ACC112 (cell line): ENCODE data around the gene THAP4.

Experiments used
- H2AFZ ChIP-seq: fragments of 200-600 bp; sonication (generic); one replicate; pipeline ENCODE4 v1.6.0; 2017; ENCODE audit warnings: antibody characterized with exemption, low read length; ENCODE audit not compliant: unreplicated experiment
- H3K27ac ChIP-seq: fragments of 200-600 bp; sonication (generic); 2 replicates; pipeline ENCODE4 v1.5.1; 2014; ENCODE audit warnings: low read depth, mild to moderate bottlenecking, antibody characterized with exemption, low read length, moderate library complexity
- H3K27me3 ChIP-seq: fragments of 200-600 bp; sonication (generic); 2 replicates; pipeline ENCODE4 v1.6.1; 2014; ENCODE audit warnings: mild to moderate bottlenecking, antibody characterized with exemption, low read length, moderate library complexity, mixed read lengths; ENCODE audit not compliant: insufficient read depth
- H3K36me3 ChIP-seq: fragments of 200-600 bp; sonication (generic); 2 replicates; pipeline ENCODE4 v1.6.1; 2016; ENCODE audit warnings: mild to moderate bottlenecking, antibody characterized with exemption, low read length, moderate library complexity, mixed read lengths; ENCODE audit not compliant: insufficient read depth
- H3K4me1 ChIP-seq: fragments of 200-600 bp; sonication (generic); one replicate; pipeline ENCODE4 v1.6.1; 2016; ENCODE audit warnings: low read length, mixed read lengths; ENCODE audit not compliant: insufficient read depth, unreplicated experiment, control insufficient read depth
- H3K4me3 ChIP-seq: fragments of 200-600 bp; sonication (generic); 2 replicates; pipeline ENCODE4 v1.5.1; 2014; ENCODE audit warnings: mild to moderate bottlenecking, low read depth, low read length
- H3K79me2 ChIP-seq: fragments of 200-600 bp; sonication (generic); one replicate; pipeline ENCODE4 v1.6.0; 2016; ENCODE audit warnings: low read length; ENCODE audit not compliant: control insufficient read depth, unreplicated experiment, insufficient read depth

THAP4 gene, protein sequence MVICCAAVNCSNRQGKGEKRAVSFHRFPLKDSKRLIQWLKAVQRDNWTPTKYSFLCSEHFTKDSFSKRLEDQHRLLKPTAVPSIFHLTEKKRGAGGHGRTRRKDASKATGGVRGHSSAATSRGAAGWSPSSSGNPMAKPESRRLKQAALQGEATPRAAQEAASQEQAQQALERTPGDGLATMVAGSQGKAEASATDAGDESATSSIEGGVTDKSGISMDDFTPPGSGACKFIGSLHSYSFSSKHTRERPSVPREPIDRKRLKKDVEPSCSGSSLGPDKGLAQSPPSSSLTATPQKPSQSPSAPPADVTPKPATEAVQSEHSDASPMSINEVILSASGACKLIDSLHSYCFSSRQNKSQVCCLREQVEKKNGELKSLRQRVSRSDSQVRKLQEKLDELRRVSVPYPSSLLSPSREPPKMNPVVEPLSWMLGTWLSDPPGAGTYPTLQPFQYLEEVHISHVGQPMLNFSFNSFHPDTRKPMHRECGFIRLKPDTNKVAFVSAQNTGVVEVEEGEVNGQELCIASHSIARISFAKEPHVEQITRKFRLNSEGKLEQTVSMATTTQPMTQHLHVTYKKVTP

DNA sequence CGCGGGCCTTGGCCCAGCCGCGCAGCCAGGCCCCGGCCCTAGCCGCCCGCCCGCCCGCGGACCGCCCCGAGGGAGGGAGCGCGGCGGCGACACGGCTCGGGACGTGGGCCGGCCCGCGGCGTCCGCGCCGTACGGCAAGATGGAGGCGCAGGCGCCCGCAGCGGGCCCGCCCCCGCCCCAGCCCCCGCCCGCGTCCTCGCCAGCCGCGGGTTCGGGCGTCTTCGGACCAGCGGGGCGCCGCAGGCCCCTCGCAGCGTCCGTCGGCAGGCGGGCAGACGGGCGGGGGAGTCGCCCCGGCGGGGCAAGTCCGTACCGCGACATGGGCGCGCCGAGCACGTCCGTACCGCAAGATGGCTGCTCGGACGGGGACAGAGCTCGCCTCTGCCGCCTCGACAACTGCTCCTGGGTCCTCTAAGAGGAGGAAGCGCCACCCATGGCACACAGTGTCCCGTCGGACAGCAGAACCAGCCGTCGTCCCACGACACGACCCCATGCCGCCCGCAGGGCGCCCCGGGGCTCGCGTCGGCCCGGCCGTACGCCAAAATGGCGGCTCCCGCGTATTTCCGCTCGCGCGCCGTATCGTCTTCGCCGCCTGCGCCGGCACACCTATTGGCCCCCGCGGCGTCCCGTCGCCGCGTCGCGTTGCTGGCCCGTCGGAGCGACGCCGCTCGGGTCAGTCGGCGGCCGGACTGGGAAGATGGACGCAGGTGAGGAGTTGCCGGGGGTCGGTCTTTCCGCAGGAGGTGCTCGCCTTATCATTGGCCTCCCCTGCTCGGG is at the start of gene THAP4, which contains the start of gene ATG4B:
Gene THAP4, minus strand, starts transcription at position 141 of the 777 bp plus-strand sequence. CDS start 141 bp downstream, outside the sequence.
Gene ATG4B, plus strand, starts transcription at position 676 of the 777 bp plus-strand sequence. Its CDS starts 22 bp downstream, at position 698.
- peaks cover 26% of the 10 kb centered on the region for H3K36me3 ChIP-seq
- peaks cover 23% of the 10 kb centered on the region for H3K4me1 ChIP-seq
- peaks cover 85% of the 10 kb centered on the region for H3K79me2 ChIP-seq
- peak within 1 kb of the TSS; percentile 91 for H2AFZ ChIP-seq
- H3K4me3 ChIP-seq: peak within 1 kb of the TSS; percentile 99
- peak within 1 kb of the TSS; percentile 90 for H3K27ac ChIP-seq
- no peaks in the 10 kb centered on the region for H3K27me3 ChIP-seq

DNA sequence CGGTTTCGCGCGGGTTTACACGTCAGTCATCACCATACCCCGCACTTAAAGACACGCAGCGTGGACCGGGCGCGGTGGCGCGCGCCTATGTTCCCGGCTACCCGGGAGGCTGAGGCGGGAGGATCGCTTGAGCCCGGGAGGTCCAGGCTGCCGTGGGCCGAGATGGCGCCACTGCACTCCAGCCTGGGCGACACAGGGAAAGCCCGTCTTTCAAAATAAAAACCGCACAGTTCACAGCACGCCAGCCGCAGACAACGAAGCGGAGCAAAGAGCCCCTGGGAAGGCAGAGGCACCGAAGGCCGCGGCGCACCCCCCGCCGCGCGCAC is 49.3 kb upstream of the THAP4 start:
- peak overlapping the region; percentile 64 for H2AFZ ChIP-seq
- peaks cover 10% of the 10 kb centered on the region; the same call in 1 of the 2 replicates for H3K36me3 ChIP-seq
- H3K4me1 ChIP-seq: peaks cover 20% of the 10 kb centered on the region
- peak overlapping the region; percentile 46 for H3K27ac ChIP-seq
- no peaks in the 10 kb centered on the region for H3K27me3 ChIP-seq
- peak overlapping the region; percentile 100 for H3K4me3 ChIP-seq
- peaks cover 57% of the 10 kb centered on the region for H3K79me2 ChIP-seq

DNA sequence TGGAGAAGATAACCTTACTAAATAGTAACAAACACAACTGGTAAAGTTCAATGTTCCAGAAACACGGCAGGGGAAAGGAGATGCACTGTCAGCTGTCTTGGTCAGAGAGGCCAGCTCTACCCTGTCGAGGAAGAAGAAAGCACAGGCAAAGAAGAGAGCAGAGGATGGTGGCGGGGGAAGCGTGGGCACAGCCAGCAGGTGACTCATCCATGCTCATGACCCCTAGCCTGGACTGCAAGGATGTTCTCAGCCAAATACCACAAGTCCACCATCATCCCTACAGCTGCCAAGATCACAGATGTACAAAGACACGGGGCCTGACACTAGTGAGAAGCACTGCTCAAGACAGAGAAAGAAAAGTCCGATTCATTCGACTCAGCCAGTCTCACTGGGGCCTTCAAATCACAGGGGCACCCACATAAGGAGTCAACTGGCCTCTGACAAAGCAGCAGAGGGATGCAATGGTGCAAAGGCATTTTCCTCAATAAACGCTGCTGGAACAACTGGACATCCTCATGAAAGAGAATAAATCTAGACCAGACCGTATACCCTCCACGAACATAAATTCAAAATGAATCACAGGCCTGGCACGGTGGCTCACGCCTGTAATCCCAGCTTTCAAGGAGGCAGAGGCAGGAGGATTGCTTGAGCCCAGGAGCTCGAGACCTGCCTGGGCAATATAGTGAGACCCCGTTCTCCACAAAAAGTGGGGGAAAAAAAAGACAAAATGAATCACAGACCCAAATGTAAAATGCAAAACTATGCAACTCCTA is 44.1 kb upstream of the THAP4 start:
- Histone ChIP-seq H3K27me3 (no peaks in the 10 kb centered on the region), H3K4me3 (peak overlapping the region; percentile 27; the same call in 1 of the 2 replicates), H3K27ac (peak overlapping the region; percentile 72), H3K79me2 (peaks cover 37% of the 10 kb centered on the region), H3K4me1 (peaks cover 21% of the 10 kb centered on the region), H3K36me3 (peaks cover 23% of the 10 kb centered on the region; the same call in 1 of the 2 replicates), H2AFZ (no peak overlapping the region)

DNA sequence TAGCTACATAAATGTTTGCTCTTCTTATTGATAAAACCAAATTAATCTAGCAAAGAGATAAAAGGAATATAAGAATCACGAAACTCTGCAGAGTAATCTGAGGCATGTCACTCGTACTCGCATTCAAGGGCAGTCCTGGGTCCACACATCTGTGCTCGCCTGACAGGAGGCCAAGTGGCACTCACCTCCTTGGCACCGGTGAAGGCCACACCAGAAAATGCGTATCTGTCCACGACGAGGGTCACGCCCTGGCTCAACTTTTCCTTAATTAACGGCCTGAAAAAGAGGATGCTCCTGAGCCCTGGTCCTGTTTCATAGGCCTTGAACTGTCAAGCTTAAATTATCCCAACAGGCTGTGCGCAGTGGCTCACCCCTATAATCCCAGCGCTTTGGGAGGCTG is 43.1 kb upstream of the THAP4 start:
- Histone ChIP-seq H3K4me1 (peaks cover 17% of the 10 kb centered on the region), H3K36me3 (peaks cover 23% of the 10 kb centered on the region; the same call in 1 of the 2 replicates), H3K79me2 (peaks cover 29% of the 10 kb centered on the region), H2AFZ (no peak overlapping the region), H3K4me3 (no peak overlapping the region), H3K27me3 (no peaks in the 10 kb centered on the region), H3K27ac (peak overlapping the region; percentile 72)

DNA sequence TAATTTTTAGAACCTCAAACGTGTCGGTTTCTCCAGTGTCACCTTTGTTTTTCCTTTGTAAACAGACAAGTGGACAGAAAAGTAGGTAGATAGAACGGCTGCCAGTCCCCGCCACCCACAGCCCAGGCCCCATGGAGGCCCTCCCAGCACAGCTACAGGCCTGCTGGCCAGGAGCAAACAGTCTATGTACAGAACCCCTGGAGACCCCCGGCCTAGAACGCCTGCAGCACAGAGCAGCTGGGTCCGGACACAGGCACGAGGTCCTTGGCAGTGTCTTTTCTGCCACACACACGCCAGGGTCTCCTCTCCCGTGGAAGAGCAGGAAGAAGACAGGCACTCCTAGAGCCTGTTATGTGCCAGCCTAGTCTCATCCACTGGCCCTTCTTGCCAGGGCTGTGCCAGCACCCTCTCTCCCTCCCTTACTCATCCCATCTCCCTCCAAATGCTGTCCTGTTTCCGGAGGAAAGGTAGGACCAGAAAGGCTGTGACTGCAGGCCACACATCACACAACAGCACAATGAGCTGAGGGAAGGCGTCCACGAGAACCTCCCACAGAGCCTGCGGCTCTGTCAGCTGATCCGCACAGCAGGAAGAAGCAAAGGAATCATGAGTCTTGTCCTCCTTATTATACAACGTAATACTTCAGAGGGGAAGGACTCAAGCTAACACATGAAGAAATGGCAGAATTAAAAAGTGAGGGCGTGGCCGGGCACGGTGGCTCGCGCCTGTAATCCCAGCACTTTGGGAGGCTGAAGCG is 42.0 kb upstream of the THAP4 start:
- no peak overlapping the region for H3K27ac ChIP-seq
- H3K36me3 ChIP-seq: 0 out of 2 replicates have a peak, but pooled peaks cover 19% of the 10 kb centered on the region
- H3K27me3 ChIP-seq: no peaks in the 10 kb centered on the region
- no peak overlapping the region for H3K4me3 ChIP-seq
- peaks cover 17% of the 10 kb centered on the region for H3K4me1 ChIP-seq
- peaks cover 19% of the 10 kb centered on the region for H3K79me2 ChIP-seq
- no peak overlapping the region for H2AFZ ChIP-seq

DNA sequence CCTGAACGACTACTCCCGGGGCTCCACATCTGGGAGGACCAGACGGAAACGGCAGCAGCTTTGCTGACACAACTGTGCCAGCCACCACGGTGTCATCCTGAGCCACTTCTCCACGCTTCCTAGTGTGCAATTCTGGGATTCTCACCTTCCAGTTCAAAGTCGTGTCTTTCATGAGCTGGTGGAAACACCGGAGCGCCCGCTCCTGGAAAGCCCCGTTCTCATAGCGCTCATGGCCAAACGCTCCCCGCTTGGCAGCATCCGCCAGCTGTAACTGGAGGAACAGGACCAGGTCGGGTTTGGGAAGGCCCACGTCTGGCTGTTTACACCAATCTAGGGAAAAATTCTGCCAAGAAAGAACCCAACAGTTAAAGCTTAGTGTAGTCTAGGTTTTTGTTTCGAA is 41.3 kb upstream of the THAP4 start:
- Histone ChIP-seq H3K4me3 (no peak overlapping the region), H3K79me2 (peaks cover 16% of the 10 kb centered on the region), H2AFZ (no peak overlapping the region), H3K27ac (no peak overlapping the region), H3K36me3 (0 out of 2 replicates have a peak, but pooled peaks cover 16% of the 10 kb centered on the region), H3K4me1 (peaks cover 17% of the 10 kb centered on the region), H3K27me3 (no peaks in the 10 kb centered on the region)

DNA sequence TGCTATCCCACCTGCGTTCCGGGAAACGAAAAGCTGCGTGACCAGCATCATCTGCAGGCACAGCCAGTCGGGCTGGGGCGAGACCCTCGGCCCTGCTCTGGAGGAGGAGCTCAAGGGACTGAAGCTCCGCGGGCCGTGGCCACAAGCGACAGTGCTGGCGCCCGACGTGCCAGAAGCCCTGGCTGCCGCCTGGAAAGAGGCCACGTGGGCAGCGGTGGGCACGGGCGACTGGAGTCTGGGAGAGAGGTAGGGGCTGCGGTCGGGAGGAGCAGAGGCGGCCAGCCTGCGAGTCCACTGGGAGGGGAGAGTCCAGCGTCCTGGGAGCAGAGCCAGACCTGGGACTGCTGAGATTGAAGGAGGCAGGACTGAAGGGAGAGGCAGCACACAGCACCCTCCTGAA is 40.4 kb upstream of the THAP4 start:
- Histone ChIP-seq H3K79me2 (peaks cover 12% of the 10 kb centered on the region), H3K4me1 (peaks cover 17% of the 10 kb centered on the region), H3K27me3 (no peaks in the 10 kb centered on the region), H3K27ac (no peak overlapping the region), H3K36me3 (0 out of 2 replicates have a peak, but pooled peaks cover 13% of the 10 kb centered on the region), H2AFZ (no peak overlapping the region), H3K4me3 (no peak overlapping the region)

DNA sequence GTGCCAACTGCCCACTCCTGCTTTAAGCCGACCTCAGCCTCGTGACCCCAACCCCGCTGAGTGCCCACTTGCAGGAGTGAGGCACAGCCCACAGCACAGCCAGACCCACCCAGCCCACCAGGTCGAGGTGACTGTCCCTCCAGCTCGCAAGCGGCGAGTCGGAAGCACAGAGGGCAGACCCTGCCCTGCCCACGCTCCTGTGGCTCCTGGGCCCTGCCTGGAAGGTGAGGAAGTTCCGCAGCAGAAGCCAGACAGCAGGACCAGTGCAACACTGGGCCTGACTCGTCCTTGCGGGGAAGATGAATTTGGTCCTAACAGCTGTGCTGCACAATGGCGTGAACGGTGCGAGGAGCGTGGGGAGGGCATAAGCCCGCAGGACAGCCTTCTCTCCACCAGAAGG is 39.7 kb upstream of the THAP4 start:
- Histone ChIP-seq H3K4me3 (no peak overlapping the region), H3K27ac (no peak overlapping the region), H2AFZ (no peak overlapping the region), H3K4me1 (peaks cover 11% of the 10 kb centered on the region), H3K27me3 (no peaks in the 10 kb centered on the region), H3K79me2 (peaks cover 12% of the 10 kb centered on the region), H3K36me3 (0 out of 2 replicates have a peak, but pooled peaks cover 13% of the 10 kb centered on the region)

DNA sequence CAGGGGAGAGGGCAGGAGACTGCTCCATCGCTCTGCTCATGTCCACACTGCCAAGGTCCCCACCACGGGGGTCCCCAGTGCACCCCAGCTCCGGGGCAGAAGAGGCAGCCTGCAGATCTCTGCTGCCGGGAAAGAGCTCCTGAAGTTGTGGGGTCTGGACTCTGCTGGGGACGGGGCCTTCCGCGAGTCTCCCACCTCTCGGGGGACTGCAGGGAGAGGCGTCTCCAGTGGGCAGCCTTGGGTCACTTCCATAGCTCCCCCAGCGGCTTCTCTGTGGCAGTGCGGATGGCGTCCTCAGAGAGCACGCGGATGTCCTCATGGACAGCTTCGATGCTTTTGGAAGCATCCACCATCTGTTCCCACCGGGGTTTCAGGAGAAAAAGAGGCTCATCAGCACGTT is 38.9 kb upstream of the THAP4 start:
- Histone ChIP-seq H2AFZ (no peak overlapping the region), H3K27me3 (no peaks in the 10 kb centered on the region), H3K4me3 (no peak overlapping the region), H3K79me2 (peaks cover 12% of the 10 kb centered on the region), H3K4me1 (peaks cover 4% of the 10 kb centered on the region), H3K27ac (no peak overlapping the region), H3K36me3 (0 out of 2 replicates have a peak, but pooled peaks cover 13% of the 10 kb centered on the region)
